Dendritic cell treated with granulocyte-macrophage colony-stimulating factor and Interleukin-4, amounts not matched to agents 40 ng/mL and 50 ng/mL, for 4 days (primary cell): ENCODE results near the gene ADAMTS7.
"Not testable (repeated sequence)": the region's sequence is repeated elsewhere in the genome, so short reads cannot be mapped to it uniquely, and the experiment has no call there.

Source experiments
- H3K27ac Mint-ChIP-seq: one replicate; pipeline ENCODE4 v1.8.0; 2022; ENCODE audit warnings: mild to moderate bottlenecking, mixed read lengths
- H3K27me3 Mint-ChIP-seq: one replicate; pipeline ENCODE4 v1.8.0; 2022; ENCODE audit warnings: mild to moderate bottlenecking, mixed read lengths
- H3K36me3 Mint-ChIP-seq: one replicate; pipeline ENCODE4 v1.8.0; 2022; ENCODE audit warnings: low read depth, mixed read lengths
- H3K4me1 Mint-ChIP-seq: one replicate; pipeline ENCODE4 v1.8.0; 2022; ENCODE audit warnings: low read depth, mixed read lengths
- H3K4me3 Mint-ChIP-seq: one replicate; pipeline ENCODE4 v1.8.0; 2022; ENCODE audit warnings: mild to moderate bottlenecking, moderate library complexity, mixed read lengths
- H3K9me3 Mint-ChIP-seq: one replicate; pipeline ENCODE4 v1.8.0; 2022; ENCODE audit warnings: mixed read lengths
- intact Hi-C: fragments of 100-400 bp; cut with micrococcal nuclease; formaldehyde crosslinking; loops from one replicate; pipeline ENCODE4 v1.15.0; 2022

Gene ADAMTS7

DNA sequence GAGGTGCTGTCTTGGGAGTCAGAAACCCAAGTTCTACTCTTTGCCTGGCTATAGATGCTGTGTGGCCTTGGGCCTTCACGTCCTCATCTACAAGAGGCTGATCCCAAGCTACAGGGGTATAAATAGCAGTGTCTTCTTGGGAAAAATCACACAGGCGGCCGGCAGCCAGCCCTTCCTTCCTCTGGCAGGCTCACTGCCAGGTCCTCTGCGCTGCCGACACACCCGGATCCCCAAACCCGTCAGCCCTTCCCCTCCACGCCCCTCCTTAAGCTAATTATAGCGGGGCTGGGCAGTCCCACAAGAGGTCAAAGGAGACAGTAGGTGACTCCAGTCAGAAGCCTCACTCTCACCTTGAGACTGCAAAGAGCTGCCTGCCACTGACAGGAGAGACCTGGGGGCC is 31.3 kb downstream of the ADAMTS7 start:
- H3K36me3 Mint-ChIP-seq, intact Hi-C loops, H3K4me3 Mint-ChIP-seq, H3K27me3 Mint-ChIP-seq, H3K27ac Mint-ChIP-seq, H3K9me3 Mint-ChIP-seq, H3K4me1 Mint-ChIP-seq: not testable (repeated sequence)

- H3K9me3 Mint-ChIP-seq, H3K27me3 Mint-ChIP-seq, H3K27ac Mint-ChIP-seq, H3K4me1 Mint-ChIP-seq, H3K4me3 Mint-ChIP-seq, H3K36me3 Mint-ChIP-seq, intact Hi-C loops: not testable (repeated sequence)
These were observed 32.0 kb downstream of the ADAMTS7 start for GRCh38 chr15:78779176-78779785.

DNA sequence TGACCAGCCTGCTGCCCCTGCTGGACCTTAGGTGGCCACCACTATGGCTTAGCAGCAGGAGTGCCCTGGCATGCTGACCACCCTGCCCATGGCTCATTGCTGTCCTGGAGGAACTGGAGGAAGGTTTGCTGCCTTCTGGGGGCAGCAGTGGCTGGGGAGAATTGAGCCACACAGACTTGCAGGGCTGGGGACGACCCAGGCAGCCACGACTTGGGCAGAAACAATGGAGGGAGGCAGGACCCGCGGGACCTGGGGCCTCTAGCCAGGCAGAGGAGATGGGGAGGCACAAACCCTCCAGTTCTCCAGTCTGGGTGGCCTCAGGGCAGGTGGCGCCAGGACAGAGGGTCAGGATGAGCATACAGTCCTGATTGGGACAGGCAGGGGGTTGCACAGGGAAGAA is 32.8 kb downstream of the ADAMTS7 start:
- no peaks in the 10 kb centered on the region for H3K9me3 Mint-ChIP-seq

GRCh38 chr15:78777953-78778345 is 33.3 kb downstream of the ADAMTS7 start:
- H3K36me3 Mint-ChIP-seq, H3K27me3 Mint-ChIP-seq: not testable (repeated sequence)

More for the DNA sequence above, 32.8 kb downstream of the ADAMTS7 start:
- Mint-ChIP-seq H3K27ac (no peak overlapping the region), H3K36me3 (no peaks in the 10 kb centered on the region), H3K4me1 (no peaks in the 10 kb centered on the region), H3K27me3 (peaks cover 2% of the 10 kb centered on the region), H3K4me3 (no peak overlapping the region)
- intact Hi-C loops = no loop called here

GRCh38 chr15:78777290-78777952 is 33.8 kb downstream of the ADAMTS7 start:
- intact Hi-C loops, H3K27ac Mint-ChIP-seq, H3K36me3 Mint-ChIP-seq, H3K9me3 Mint-ChIP-seq, H3K27me3 Mint-ChIP-seq, H3K4me3 Mint-ChIP-seq, H3K4me1 Mint-ChIP-seq: not testable (repeated sequence)

More at GRCh38 chr15:78777953-78778345, 33.3 kb downstream of the ADAMTS7 start:
- H3K4me3 Mint-ChIP-seq, intact Hi-C loops, H3K4me1 Mint-ChIP-seq, H3K27ac Mint-ChIP-seq, H3K9me3 Mint-ChIP-seq: not testable (repeated sequence)

DNA sequence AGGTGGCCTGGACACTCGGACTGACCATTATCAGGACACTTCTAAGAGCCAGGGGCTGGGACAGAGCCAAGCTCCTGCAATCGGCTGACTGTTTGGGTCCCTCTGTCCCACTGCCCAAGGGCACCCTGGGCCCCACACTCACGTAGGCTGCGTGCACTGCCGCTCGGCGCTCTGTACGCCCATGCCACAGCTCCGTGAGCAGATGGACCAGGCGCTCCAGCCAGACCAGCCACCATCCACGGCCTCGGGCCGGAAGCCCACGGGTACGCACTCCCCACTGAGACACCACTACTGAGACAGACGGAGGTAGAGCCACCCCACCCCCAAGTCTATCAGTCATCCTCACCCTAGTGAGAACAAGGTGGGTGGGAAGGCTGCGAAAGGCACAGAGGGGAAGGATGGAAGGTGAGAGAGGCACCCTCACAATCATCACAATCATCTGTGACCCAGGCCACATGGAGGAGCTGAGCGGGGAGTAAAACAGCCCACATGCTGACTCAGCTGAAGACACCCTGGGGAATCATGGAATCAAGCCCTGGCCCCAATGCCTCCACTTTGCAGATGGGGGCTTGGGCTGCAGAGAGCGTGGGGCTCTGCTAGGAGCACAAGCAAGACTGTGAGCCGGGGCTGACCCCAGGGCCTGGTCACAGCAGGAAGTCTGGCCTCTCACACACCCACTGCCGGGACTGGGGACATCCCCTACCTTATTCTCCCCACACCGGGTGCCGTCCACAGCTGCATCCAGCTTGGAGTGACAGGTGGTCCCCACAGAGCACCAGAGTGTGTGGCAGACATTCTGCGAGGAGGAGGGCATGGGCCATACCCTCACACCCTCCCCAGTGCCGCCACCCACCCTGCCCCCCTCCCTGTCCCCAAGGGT is 35.0 kb downstream of the ADAMTS7 start:
- H3K36me3 Mint-ChIP-seq, H3K4me1 Mint-ChIP-seq, intact Hi-C loops, H3K27me3 Mint-ChIP-seq, H3K4me3 Mint-ChIP-seq, H3K27ac Mint-ChIP-seq, H3K9me3 Mint-ChIP-seq: not testable (repeated sequence)

DNA sequence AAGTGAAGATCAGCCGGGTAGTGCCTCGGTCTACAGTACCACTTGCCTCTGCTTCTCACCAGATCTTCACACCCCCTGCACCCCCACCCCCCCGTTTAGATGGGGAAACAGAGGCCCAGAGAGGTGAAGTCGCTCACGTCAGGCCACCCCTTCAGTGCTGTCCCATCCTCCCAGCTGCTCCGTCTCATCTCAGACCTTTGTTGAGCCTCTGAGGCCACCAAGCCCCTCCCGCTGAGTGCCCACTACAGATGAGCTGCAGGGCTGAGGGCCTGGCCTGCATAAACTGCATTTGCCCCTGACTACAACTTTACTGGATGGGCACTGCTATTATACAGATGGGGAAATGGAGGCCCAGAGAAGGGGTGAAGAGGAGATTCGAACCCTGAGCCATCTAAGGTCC is 35.8 kb downstream of the ADAMTS7 start:
- no peak overlapping the region for H3K4me3 Mint-ChIP-seq
- H3K36me3 Mint-ChIP-seq = no peaks in the 10 kb centered on the region
- H3K4me1 Mint-ChIP-seq = no peaks in the 10 kb centered on the region
- H3K27ac Mint-ChIP-seq = no peak overlapping the region
- no peaks in the 10 kb centered on the region for H3K27me3 Mint-ChIP-seq
- intact Hi-C loops = no loop called here
- no peaks in the 10 kb centered on the region for H3K9me3 Mint-ChIP-seq

- H3K27ac Mint-ChIP-seq, intact Hi-C loops, H3K4me3 Mint-ChIP-seq, H3K36me3 Mint-ChIP-seq, H3K9me3 Mint-ChIP-seq, H3K27me3 Mint-ChIP-seq, H3K4me1 Mint-ChIP-seq: not testable (repeated sequence)
These were observed 36.7 kb downstream of the ADAMTS7 start for GRCh38 chr15:78774451-78774990.

- H3K27ac Mint-ChIP-seq, H3K4me1 Mint-ChIP-seq, intact Hi-C loops, H3K4me3 Mint-ChIP-seq, H3K36me3 Mint-ChIP-seq, H3K9me3 Mint-ChIP-seq, H3K27me3 Mint-ChIP-seq: not testable (repeated sequence)
These were observed 37.4 kb downstream of the ADAMTS7 start for GRCh38 chr15:78773765-78774450.

DNA sequence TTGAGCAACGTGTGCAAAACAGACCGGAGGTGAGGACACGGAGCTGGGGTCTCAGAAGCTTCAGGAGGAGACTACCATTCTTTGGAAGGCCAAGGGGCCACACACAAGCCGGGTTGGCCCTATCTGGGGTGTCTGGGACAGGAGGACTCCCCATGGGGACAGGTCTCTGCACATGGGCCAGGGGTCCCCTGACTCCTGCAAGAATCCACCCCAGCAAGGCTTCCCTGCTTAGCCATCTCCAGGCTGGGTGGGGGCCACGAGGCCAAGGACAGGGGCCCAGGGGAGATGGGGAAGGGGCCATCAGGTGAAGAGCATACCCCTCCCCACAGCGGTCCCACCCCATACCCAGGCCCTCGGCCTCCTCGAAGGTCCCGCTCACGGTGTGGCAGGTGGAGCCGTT is 38.5 kb downstream of the ADAMTS7 start:
- Mint-ChIP-seq H3K36me3 (no peaks in the 10 kb centered on the region), H3K27me3 (peaks cover 1% of the 10 kb centered on the region), H3K4me1 (no peaks in the 10 kb centered on the region), H3K4me3 (no peak overlapping the region), H3K27ac (no peak overlapping the region), H3K9me3 (no peaks in the 10 kb centered on the region)
- intact Hi-C loops = no loop called here

- H3K27ac Mint-ChIP-seq, H3K36me3 Mint-ChIP-seq, H3K4me3 Mint-ChIP-seq, intact Hi-C loops, H3K27me3 Mint-ChIP-seq, H3K4me1 Mint-ChIP-seq, H3K9me3 Mint-ChIP-seq: not testable (repeated sequence)
These were observed 39.7 kb downstream of the ADAMTS7 start for GRCh38 chr15:78771436-78772000.

DNA sequence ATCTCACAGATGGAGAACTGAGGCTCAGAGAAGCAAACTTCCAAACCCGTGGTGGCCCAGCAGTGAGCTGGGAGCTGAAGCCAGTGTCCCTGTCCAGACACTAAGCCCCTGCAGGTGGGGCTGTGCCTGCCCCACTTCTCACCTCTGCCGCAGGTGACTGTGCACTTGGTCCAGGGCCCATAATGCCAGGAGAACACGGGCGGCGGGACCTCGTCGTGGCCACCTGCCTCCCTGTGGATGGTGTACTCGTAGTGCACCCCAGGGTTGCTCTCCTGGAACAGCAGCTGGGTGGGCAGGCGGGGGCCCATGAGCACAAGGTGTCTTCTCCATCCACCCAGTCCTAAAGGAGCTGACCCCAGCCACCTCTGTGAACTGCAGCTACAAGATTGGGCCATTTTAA is 40.2 kb downstream of the ADAMTS7 start:
- H3K9me3 Mint-ChIP-seq, H3K36me3 Mint-ChIP-seq, H3K4me1 Mint-ChIP-seq, H3K4me3 Mint-ChIP-seq, intact Hi-C loops, H3K27me3 Mint-ChIP-seq, H3K27ac Mint-ChIP-seq: not testable (repeated sequence)

DNA sequence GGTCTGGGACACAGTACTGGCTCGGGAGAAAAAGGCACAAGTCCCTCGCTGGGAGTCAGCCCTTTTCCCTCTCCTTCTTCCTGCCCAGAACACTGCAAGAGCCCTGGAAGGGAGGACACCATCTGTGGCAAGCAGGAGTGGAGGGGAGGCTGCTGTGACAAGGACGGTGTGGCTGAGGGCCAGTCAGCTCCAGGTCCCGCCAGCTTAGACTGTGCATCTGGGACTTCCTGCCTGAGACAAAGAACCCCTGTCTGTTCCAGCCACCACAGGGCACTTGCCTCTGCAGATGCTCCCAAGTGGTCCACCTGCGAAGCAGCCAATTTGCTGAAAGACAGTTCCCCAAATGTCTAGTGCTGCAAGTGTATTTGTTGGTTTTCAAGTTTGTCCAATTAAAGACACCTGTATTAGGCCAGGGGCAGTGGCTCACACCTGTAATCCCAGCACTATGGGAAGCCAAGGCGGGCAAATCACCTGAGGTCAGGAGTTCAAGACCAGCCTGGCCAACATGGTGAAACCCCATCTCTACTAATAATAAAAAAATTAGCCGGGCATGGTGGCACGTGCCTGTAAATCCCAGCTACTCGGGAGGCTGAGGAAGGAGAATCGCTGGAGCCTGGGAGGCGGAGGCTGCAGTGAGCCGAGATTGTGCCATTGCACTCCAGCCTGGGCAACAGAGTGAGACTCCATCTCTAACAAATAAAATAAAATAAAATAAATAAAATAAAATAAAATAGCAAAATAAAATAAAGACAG is 41.6 kb downstream of the ADAMTS7 start:
- H3K4me3 Mint-ChIP-seq, intact Hi-C loops, H3K36me3 Mint-ChIP-seq, H3K4me1 Mint-ChIP-seq, H3K27ac Mint-ChIP-seq, H3K27me3 Mint-ChIP-seq, H3K9me3 Mint-ChIP-seq: not testable (repeated sequence)
